Vagina (tissue), 2 donors: Measurements from ENCODE around the gene MELTF.
"Not testable (repeated sequence)": the region's sequence is repeated elsewhere in the genome, so short reads cannot be mapped to it uniquely, and the experiment has no call there.

Experiments used
- CTCF ChIP-seq, 3 experiments: fragments of 450-650 bp in 2 of 3; fragments of 200-600 bp in 1 of 3; sonication (generic) in 1 of 3; IDR thresholded peaks; one replicate each; pipeline ENCODE4 v1.5.1; 2017 to 2019; ENCODE audit warnings: antibody characterized with exemption in 3 of 3, mild to moderate bottlenecking in 2 of 3, moderate library complexity in 2 of 3
- POLR2A ChIP-seq, 2 donors: fragments of 450-650 bp; IDR thresholded peaks; one replicate each; pipeline ENCODE4 v1.6.1; 2017; ENCODE audit warnings: antibody characterized with exemption in 2 of 2, mild to moderate bottlenecking in 2 of 2, moderate library complexity in 2 of 2
- POLR2AphosphoS5 ChIP-seq, 2 donors: sonication (generic); formaldehyde crosslinking; IDR thresholded peaks; one replicate each; pipeline ENCODE4 v1.9.0; 2017; ENCODE audit warnings: antibody characterized with exemption in 2 of 2, mild to moderate bottlenecking in 2 of 2, low read depth in 1 of 2; ENCODE audit not compliant: insufficient read depth in 1 of 2

GRCh38 chr3:197051637-197052036 is 22.0 kb upstream of the MELTF start:
- TF ChIP-seq POLR2AphosphoS5 (IDR thresholded peaks at IDR 0.05; ENCODE audit: insufficient read depth in 1 of 2, low read depth in 1 of 2); POLR2A (IDR thresholded peaks at IDR 0.05); CTCF (IDR thresholded peaks at IDR 0.05): not testable (repeated sequence)
